K562 (cell line): ENCODE data around the gene DHDDS. TPM values are rescaled to one million over a fixed set of nuclear protein-coding genes. Genes with fewer than 3 reads are reported as not detected.

ENCODE experiments used
- ARHGAP35 ChIP-seq: fragments of 450-650 bp; IDR thresholded peaks from 2 replicates; pipeline ENCODE4 v1.6.1; 2018; ENCODE audit not compliant: partially characterized antibody
- ARNT ChIP-seq, 2 experiments: fragments of 450-650 bp; IDR thresholded peaks; 2 replicates each; pipeline ENCODE4 v1.6.1; 2016; ENCODE audit warnings: mild to moderate bottlenecking in 1 of 2
- CHD1 ChIP-seq: fragments of 200-600 bp; sonication (generic); IDR thresholded peaks from one replicate; pipeline ENCODE4 v1.6.1; 2012; ENCODE audit warnings: mild to moderate bottlenecking, moderate library complexity, low read length, inconsistent platforms
- CHD4 ChIP-seq: fragments of 200-600 bp; sonication (generic); IDR thresholded peaks from 3 replicates; pipeline ENCODE4 v1.6.1; 2012; ENCODE audit warnings: low read depth, mild to moderate bottlenecking, mixed read lengths, low read length, inconsistent platforms; ENCODE audit not compliant: insufficient read depth, insufficient replicate concordance, poor library complexity, severe bottlenecking
- CSDE1 ChIP-seq, 2 experiments: fragments of 450-650 bp; IDR thresholded peaks; 2 replicates each; pipeline ENCODE4 v1.6.1; 2016; ENCODE audit warnings: mild to moderate bottlenecking in 1 of 2
- EP400 ChIP-seq: fragments of 450-650 bp; IDR thresholded peaks from 2 replicates; pipeline ENCODE4 v1.6.1; 2017; ENCODE audit warnings: antibody characterized with exemption, mild to moderate bottlenecking, moderate library complexity
- ETS1 ChIP-seq: conservative IDR thresholded peaks from 2 replicates; pipeline ENCODE4 v1.6.1; 2011; ENCODE audit warnings: low read depth, mild to moderate bottlenecking, low read length; ENCODE audit not compliant: control insufficient read depth
- HDAC6 ChIP-seq: IDR thresholded peaks from 2 replicates; pipeline ENCODE4 v1.6.1; 2012; ENCODE audit warnings: low read depth, mild to moderate bottlenecking, control low read depth, inconsistent platforms, low read length, moderate library complexity
- MAFK ChIP-seq: IDR thresholded peaks from 2 replicates; pipeline ENCODE4 v1.6.1; 2011; ENCODE audit warnings: low read length, improper control_type of control experiment
- NFATC3 ChIP-seq: fragments of 450-650 bp; IDR thresholded peaks from 2 replicates; pipeline ENCODE4 v1.6.1; 2017; ENCODE audit warnings: mild to moderate bottlenecking
- NFXL1 ChIP-seq: fragments of 450-650 bp; formaldehyde crosslinking; IDR thresholded peaks from 2 replicates; pipeline ENCODE4 v1.4.0; 2021; ENCODE audit warnings: mild to moderate bottlenecking
- NUFIP1 ChIP-seq: fragments of 450-650 bp; IDR thresholded peaks from 2 replicates; pipeline ENCODE4 v1.6.1; 2018; ENCODE audit not compliant: partially characterized antibody
- PHTF2 ChIP-seq: fragments of 250-450 bp; sonication (Bioruptor Pico); IDR thresholded peaks from 2 replicates; pipeline ENCODE4 v1.5.0; 2021; ENCODE audit warnings: mild to moderate bottlenecking
- POLR3G ChIP-seq: IDR thresholded peaks from 2 replicates; pipeline ENCODE4 v1.6.1; 2011; ENCODE audit not compliant: insufficient read length, insufficient replicate concordance; ENCODE audit errors: extremely low read depth
- RUNX1 ChIP-seq: sonication (generic); IDR thresholded peaks from 2 replicates; pipeline ENCODE4 v1.6.1; 2016; ENCODE audit warnings: antibody characterized with exemption, low read depth
- SAP30 ChIP-seq: fragments of 200-600 bp; sonication (generic); IDR thresholded peaks from 2 replicates; pipeline ENCODE4 v1.6.1; 2012; ENCODE audit warnings: borderline replicate concordance, low read depth, mild to moderate bottlenecking, moderate library complexity, low read length, control low read depth, inconsistent platforms; ENCODE audit not compliant: insufficient read depth, poor library complexity, severe bottlenecking
- SMAD4 ChIP-seq: fragments of 250-450 bp; sonication (Bioruptor Pico); conservative IDR thresholded peaks from 2 replicates; pipeline ENCODE4 v1.8.0; 2021; ENCODE audit warnings: inconsistent platforms, mild to moderate bottlenecking, moderate library complexity
- SNIP1 ChIP-seq: fragments of 450-650 bp; IDR thresholded peaks from 2 replicates; pipeline ENCODE4 v1.7.1; 2017; ENCODE audit warnings: low read depth, mild to moderate bottlenecking
- SPI1 ChIP-seq: IDR thresholded peaks from 2 replicates; pipeline ENCODE4 v1.6.1; 2011; ENCODE audit warnings: low read depth, low read length, control low read depth, borderline replicate concordance
- TFE3 ChIP-seq: fragments of 450-650 bp; formaldehyde crosslinking; IDR thresholded peaks from 2 replicates; pipeline ENCODE4 v1.4.0; 2020; ENCODE audit warnings: mild to moderate bottlenecking, mixed read lengths
- ZC3H4 ChIP-seq: sonication (generic); formaldehyde crosslinking; IDR thresholded peaks from 2 replicates; pipeline ENCODE4 v1.9.0; 2021; ENCODE audit warnings: missing genetic modification reagents, borderline replicate concordance
- ZNF12 ChIP-seq: sonication (generic); formaldehyde crosslinking; IDR thresholded peaks from 2 replicates; pipeline ENCODE4 v1.4.0; 2020; ENCODE audit warnings: mild to moderate bottlenecking, missing genetic modification reagents
- ZNF140 ChIP-seq: fragments of 250-450 bp; sonication (Bioruptor Pico); IDR thresholded peaks from 2 replicates; pipeline ENCODE4 v1.8.0; 2021; ENCODE audit warnings: moderate library complexity, mild to moderate bottlenecking, inconsistent platforms
- ZNF512 ChIP-seq: IDR thresholded peaks from 2 replicates; pipeline ENCODE4 v1.6.1; 2016; ENCODE audit warnings: missing genetic modification characterization, missing compliant biosample characterization
- ZNF766 ChIP-seq: fragments of 200-800 bp; sonication (Bioruptor generic); conservative IDR thresholded peaks from 2 replicates; pipeline ENCODE4 v1.6.1; 2016; ENCODE audit warnings: missing genetic modification characterization, missing compliant biosample characterization
- polyA plus RNA-seq, 8 experiments: library from polyadenylated mRNA; depleted of rRNA in 4 of 8; stranded (reverse) in 5 of 8; unstranded in 3 of 8; fragments of >200 nt; fragmentation: Nextera tagmentation in 2 of 8; fragmentation: Illumina TruSeq in 1 of 8; extraction: Ambion mirVana in 2 of 8; extraction: Trizol in 1 of 8; gene quantifications; 2 replicates each; pipeline versions ENCODE4 v1.2.1 to v1.2.3, GENCODE V29; 2011 to 2014; ENCODE audit warnings: inconsistent platforms in 1 of 8, missing spikeins in 1 of 8
- total RNA-seq, 7 experiments: library from RNA; depleted of rRNA in 6 of 7; stranded (reverse); fragments of >200 nt in 6 of 7; fragmentation: Illumina TruSeq in 2 of 7; extraction: Trizol in 2 of 7; gene quantifications; 2 replicates each; pipeline versions ENCODE4 v1.2.1 to v1.2.3, GENCODE V29; 2011 to 2021; ENCODE audit warnings: low replicate concordance in 1 of 7

Gene DHDDS
- total and polyA plus RNA-seq, 9 of the 15 experiments (the other 6 are each of a cell fraction or from before 2014, with no cell fraction given), result 33.3 to 55.0 (median 44.3) TPM

DNA sequence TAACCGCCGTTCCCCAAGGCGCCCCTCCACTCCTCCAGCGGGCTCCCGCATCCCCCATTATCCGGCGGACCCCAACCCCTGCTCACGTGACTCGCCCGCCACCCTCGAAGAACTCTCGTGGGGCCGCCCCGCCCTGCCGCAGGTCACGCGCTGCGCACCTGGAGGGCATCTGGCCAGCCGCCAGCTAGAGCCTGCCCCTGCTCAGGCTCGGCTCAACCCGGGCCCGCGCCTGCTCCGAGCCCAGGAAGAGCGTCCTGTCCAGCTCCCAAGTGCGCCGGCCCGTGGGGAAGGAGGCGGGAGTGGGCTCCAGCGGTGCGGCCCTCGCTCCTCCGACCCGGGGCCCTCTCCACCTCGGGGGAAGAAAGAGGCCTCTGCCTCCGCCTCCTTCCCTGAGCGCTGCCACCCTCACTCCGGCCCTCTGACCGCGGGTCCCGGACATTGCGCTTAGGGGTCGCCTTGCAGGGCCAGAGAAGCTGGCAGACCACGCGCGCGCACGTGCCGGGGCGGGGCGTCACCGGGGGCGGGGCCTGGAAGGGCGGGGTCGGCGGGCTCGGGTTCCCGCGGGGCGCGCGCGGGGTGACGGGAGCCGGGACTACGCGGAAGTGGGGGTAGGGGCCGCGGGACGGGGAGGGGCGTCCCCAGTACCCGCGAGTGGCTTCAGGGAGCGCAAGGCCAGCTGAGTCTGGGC is 68.5 kb downstream of the DHDDS start (continued):
- peak; percentile 96 for TF ChIP-seq TFE3 (CRISPR knock-in tag)
- TF ChIP-seq ZNF766 (CRISPR knock-in tag), result 0 out of 2 replicates have a peak, but pooled peaks have one; percentile 68
- TF ChIP-seq ZNF140 (CRISPR knock-in tag), result no peak
- TF ChIP-seq CHD1, result peak; percentile 47
- no peak for TF ChIP-seq NUFIP1
- TF ChIP-seq NFXL1 (CRISPR knock-in tag), result no peak
- TF ChIP-seq SAP30, result peak; percentile 77
- TF ChIP-seq CSDE1 (IDR thresholded peaks at IDR 0.05), result no peak
- peak; percentile 81 for TF ChIP-seq ARHGAP35
- no peak for TF ChIP-seq ZNF512 (tag)
- TF ChIP-seq RUNX1, result no peak
- peak; percentile 27; the same call in 1 of the 2 replicates for TF ChIP-seq ZC3H4
- peak; percentile 97 for TF ChIP-seq EP400
- TF ChIP-seq MAFK, result no peak
- no peak for TF ChIP-seq CHD4
- TF ChIP-seq SPI1, result no peak
- no peak for TF ChIP-seq POLR3G
- no peak; the same call in 1 of the 2 replicates for TF ChIP-seq SMAD4
- no peak for TF ChIP-seq HDAC6
- no peak; the same call in 1 of the 2 replicates for TF ChIP-seq ETS1
- no peak for TF ChIP-seq SNIP1
- peak; percentile 80 for TF ChIP-seq ZNF12
- TF ChIP-seq NFATC3, result no peak
- no peak for TF ChIP-seq PHTF2
- TF ChIP-seq ARNT (IDR thresholded peaks at IDR 0.05), result no peak
